Endothelial cell of umbilical vein (primary cell): ENCODE data around the gene CSNK1A1. TPM values are rescaled to one million over a fixed set of nuclear protein-coding genes. Genes with fewer than 3 reads are reported as not detected.

Source experiments
- BruUV-seq: library from RNA; stranded (reverse); fragments of 400-500 nt; replicated peaks from 2 replicates; lab custom pipeline; 2021; lab: Mats Ljungman, UMichigan
- CTCF ChIA-PET: fragments of 300-600, 350-600 bp; sonication (Branson Sonifier 250); formaldehyde crosslinking; loops from one replicate; lab custom pipeline; 2021; ENCODE audit warnings: antibody characterized with exemption, inconsistent platforms; lab: Charles Lee
- POLR2A ChIA-PET: fragments of 300-600, 350-600 bp; sonication (Branson Sonifier 250); formaldehyde crosslinking; loops from one replicate; lab custom pipeline; 2021; ENCODE audit warnings: antibody characterized with exemption, inconsistent platforms; lab: Charles Lee
- DNase-seq: peaks from one replicate; pipeline ENCODE4 v3.0.0-alpha.2; 2011; ENCODE audit warnings: low read depth, low spot score
- FAIRE-seq: peaks from 2 replicates; lab custom pipeline; 2011; peaks lifted over from hg19 to GRCh38; lab: Jason Lieb, UNC
- H2AFZ ChIP-seq: 2 replicates; pipeline ENCODE4 v1.6.0; 2012; ENCODE audit warnings: low read depth, low read length, control low read depth, inconsistent platforms
- H3K27ac ChIP-seq: 2 replicates; pipeline ENCODE4 v1.5.1; 2011; ENCODE audit warnings: low read depth, mild to moderate bottlenecking, control low read depth, low read length, moderate library complexity; ENCODE audit not compliant: insufficient read depth
- H3K27me3 ChIP-seq, 2 experiments: 2 replicates each; pipeline versions ENCODE4 v1.6.0 to v1.6.1; 2011; ENCODE audit warnings: low read length in 2 of 2, mixed read lengths in 1 of 2; ENCODE audit not compliant: control insufficient read depth in 2 of 2, insufficient read depth in 2 of 2
- H3K36me3 ChIP-seq, 2 experiments: 2 replicates in 1 of 2; 3 replicates in 1 of 2; pipeline ENCODE4 v1.5.1; 2011; ENCODE audit warnings: low read length in 2 of 2, mild to moderate bottlenecking in 1 of 2, moderate library complexity in 1 of 2; ENCODE audit not compliant: control insufficient read depth in 2 of 2, insufficient read depth in 2 of 2; ENCODE audit errors: extremely low read depth in 1 of 2
- H3K4me1 ChIP-seq: 3 replicates; pipeline ENCODE4 v1.5.1; 2011; ENCODE audit warnings: mild to moderate bottlenecking, low read length; ENCODE audit not compliant: control insufficient read depth, insufficient read depth; ENCODE audit errors: extremely low read depth
- H3K4me2 ChIP-seq: 2 replicates; pipeline ENCODE4 v1.6.1; 2011; ENCODE audit warnings: low read length, control low read depth, mixed read lengths; ENCODE audit not compliant: insufficient read depth
- H3K4me3 ChIP-seq, 3 experiments: fragments of 200-600 bp in 1 of 3; sonication (generic), shearing (Covaris generic) in 1 of 3; replicated peaks in 1 of 3; 2 replicates each; pipeline ENCODE4 v1.5.1; 2011 to 2016; ENCODE audit warnings: control low read depth in 3 of 3, low read length in 3 of 3, mild to moderate bottlenecking in 2 of 3, inconsistent platforms in 1 of 3, low read depth in 1 of 3, moderate library complexity in 1 of 3; ENCODE audit not compliant: insufficient read depth in 1 of 3
- H3K79me2 ChIP-seq: 2 replicates; pipeline ENCODE4 v1.6.0; 2012; ENCODE audit warnings: low read length, inconsistent platforms; ENCODE audit not compliant: control insufficient read depth, insufficient read depth
- H3K9ac ChIP-seq: replicated peaks from 2 replicates; pipeline ENCODE3; 2011; ENCODE audit warnings: low read length, control low read depth; ENCODE audit not compliant: insufficient read depth; ENCODE audit errors: extremely low read depth
- H3K9me1 ChIP-seq: replicated peaks from 3 replicates; pipeline ENCODE4 v1.6.0; 2011; ENCODE audit warnings: mild to moderate bottlenecking, low read length; ENCODE audit not compliant: control insufficient read depth, insufficient read depth; ENCODE audit errors: extremely low read depth
- H3K9me3 ChIP-seq: replicated peaks from 2 replicates; pipeline ENCODE4 v1.5.1; 2012; ENCODE audit warnings: low read length, inconsistent platforms; ENCODE audit not compliant: control insufficient read depth, insufficient read depth
- H4K20me1 ChIP-seq: replicated peaks from 2 replicates; pipeline ENCODE3; 2011; ENCODE audit warnings: mild to moderate bottlenecking, low read length; ENCODE audit not compliant: control insufficient read depth, insufficient read depth; ENCODE audit errors: extremely low read depth
- CTCF ChIP-seq, 2 donors: IDR thresholded peaks; 1 replicate in 1 of 2; 2 replicates in 1 of 2; pipeline ENCODE4 v1.5.1; 2011; ENCODE audit warnings: low read length in 2 of 2, mild to moderate bottlenecking in 2 of 2, moderate library complexity in 2 of 2, control low read depth in 1 of 2, inconsistent platforms in 1 of 2, low read depth in 1 of 2; ENCODE audit not compliant: insufficient read depth in 1 of 2; ENCODE audit errors: extremely low read depth in 1 of 2
- EZH2 ChIP-seq: IDR thresholded peaks from 2 replicates; pipeline ENCODE4 v1.6.1; 2012; ENCODE audit warnings: borderline replicate concordance, low read depth, mild to moderate bottlenecking, moderate library complexity, low read length, inconsistent platforms; ENCODE audit not compliant: severe bottlenecking
- FOS ChIP-seq: IDR thresholded peaks from 2 replicates; pipeline ENCODE4 v1.6.1; 2011; ENCODE audit warnings: mild to moderate bottlenecking, low read length, moderate library complexity, borderline replicate concordance; ENCODE audit not compliant: insufficient read depth
- GATA2 ChIP-seq: IDR thresholded peaks from 2 replicates; pipeline ENCODE4 v1.7.0; 2011; ENCODE audit warnings: low read depth, mild to moderate bottlenecking, moderate library complexity, mixed read lengths, low read length; ENCODE audit not compliant: insufficient read length, insufficient read depth
- JUN ChIP-seq: IDR thresholded peaks from 2 replicates; pipeline ENCODE4 v1.6.1; 2011; ENCODE audit warnings: borderline replicate concordance, low read depth; ENCODE audit not compliant: insufficient read length, insufficient read depth
- MAX ChIP-seq: IDR thresholded peaks from 2 replicates; pipeline ENCODE4 v1.6.1; 2011; ENCODE audit not compliant: insufficient read depth, insufficient read length
- MYC ChIP-seq: IDR thresholded peaks from one replicate; pipeline ENCODE4 v1.6.1; 2011; ENCODE audit warnings: mild to moderate bottlenecking, low read depth, low read length
- POLR2A ChIP-seq: IDR thresholded peaks from 2 replicates; pipeline ENCODE4 v1.6.1; 2012; ENCODE audit warnings: low read depth, mild to moderate bottlenecking, control low read depth, low read length
- POLR2AphosphoS5 ChIP-seq: IDR thresholded peaks from 2 replicates; pipeline ENCODE4 v1.6.1; 2012; ENCODE audit warnings: low read depth, mild to moderate bottlenecking, control low read depth, low read length, moderate library complexity; ENCODE audit not compliant: insufficient read depth
- dilution Hi-C: fragments of 300-500 bp; cut with MboI; formaldehyde crosslinking; loops from one replicate; pipeline ENCODE4 v1.15.0; 2019; ENCODE audit warnings: low sequenced_read_pairs; ENCODE audit not compliant: extremely low pct_ligation_motif_present
- intact Hi-C: fragments of 100-400 bp; cut with micrococcal nuclease; formaldehyde crosslinking; loops from one replicate; pipeline ENCODE4 v1.10.0; 2022
- polyA plus RNA-seq, 4 experiments: library from polyadenylated mRNA; depleted of rRNA in 3 of 4; stranded (reverse) in 3 of 4; unstranded in 1 of 4; fragments of >200 nt; gene quantifications; 2 replicates each; pipeline versions ENCODE4 v1.2.1 to v1.2.3, GENCODE V29; 2011 to 2012; ENCODE audit warnings: missing spikeins in 1 of 4
- total RNA-seq: library from RNA; stranded (reverse); gene quantifications from 2 replicates; pipeline ENCODE4 v1.2.3, GENCODE V29; 2021

CSNK1A1 gene
- total and polyA plus RNA-seq, 2 donors (not counting 3 experiments of a cell fraction or from before 2014, with no cell fraction given): 74.1 to 253 TPM

- BruUV-seq: TSS peak; percentile 24
- Histone ChIP-seq H3K9ac (no peak overlapping the region), H3K4me2 (no peak overlapping the region), H3K36me3 (peaks cover 14 to 19% of the 10 kb centered on the region in 2 experiments), H3K27ac (no peak overlapping the region), H2AFZ (no peak overlapping the region), H3K9me1 (no peaks in the 10 kb centered on the region), H3K27me3 (no peaks in the 10 kb centered on the region), H3K9me3 (no peaks in the 10 kb centered on the region), H3K79me2 (peaks cover 3% of the 10 kb centered on the region), H3K4me1 (no peaks in the 10 kb centered on the region), H3K4me3 (no peak overlapping the region), H4K20me1 (no peaks in the 10 kb centered on the region)
- intact Hi-C loops (no loop called here), dilution Hi-C loops (no loop called here)
- TF ChIP-seq JUN: no peak
- no peak for TF ChIP-seq FOS
- TF ChIP-seq POLR2AphosphoS5: no peak
- no peak for TF ChIP-seq POLR2A
- no peak for TF ChIP-seq GATA2
- no peak for TF ChIP-seq MAX
- TF ChIP-seq EZH2: no peak
- TF ChIP-seq MYC: no peak
- no peak for TF ChIP-seq CTCF (IDR thresholded peaks at IDR 0.05; ENCODE audit: extremely low read depth in 1 of 2, insufficient read depth in 1 of 2, low read depth in 1 of 2, low read length in 2 of 2)
- POLR2A ChIA-PET: no interaction called here
- FAIRE-seq (no peak), DNase-seq (no peak)
- CTCF ChIA-PET: interaction anchor here (0.7 to 2.7 kb wide), 4 partner anchors 49 to 123 kb away, joined by 3 to 10 read pairs (median 4); no protein-coding TSS in a partner anchor
Measured at GRCh38 chr5:149496166-149496565, 55.1 kb downstream of the CSNK1A1 start.
